ENCODE results near the gene RIMKLB. TPM values are rescaled to one million over a fixed set of nuclear protein-coding genes. Genes with fewer than 3 reads are reported as not detected.
"Not testable (repeated sequence)": the region's sequence is repeated elsewhere in the genome, so short reads cannot be mapped to it uniquely, and the experiment has no call there.

RIMKLB gene
- total and polyA plus RNA-seq, 7 donors: 4.6 to 19.1 (median 8.1) TPM

GRCh38 chr12:8780389-8780788, 82.6 kb downstream of the RIMKLB start:
- ATAC-seq: no peak
- no peak for DNase-seq
- no peaks in the 10 kb centered on the region for H3K4me1 ChIP-seq
- 86 to 92% (median 88%) methylated on average over 1 of the region's 1 CpG for WGBS, 3 donors
- H3K27me3 ChIP-seq (ENCODE audit: insufficient read depth in 3 of 3, low read length in 2 of 3): no peaks in the 10 kb centered on the region
- H3K27ac ChIP-seq: no peak overlapping the region
- intact Hi-C loops (cut with DNase I): no loop called here
- no peak overlapping the region for H3K4me3 ChIP-seq
- H3K36me3 ChIP-seq (ENCODE audit: insufficient read depth in 1 of 2, low read depth in 1 of 2): peaks cover 0 to 24% of the 10 kb centered on the region in 2 donors
- no peaks in the 10 kb centered on the region for H3K9me3 ChIP-seq
- TF ChIP-seq CTCF (IDR thresholded peaks at IDR 0.05): no peak

GRCh38 chr12:8781381-8782127, 83.8 kb downstream of the RIMKLB start:
- no peak for TF ChIP-seq CTCF (IDR thresholded peaks at IDR 0.05)
- no peak for ATAC-seq
- no peak overlapping the region for H3K4me3 ChIP-seq

GRCh38 chr12:8784290-8784888, 86.6 kb downstream of the RIMKLB start:
- ATAC-seq (no peak), DNase-seq (no peak)
- no peak overlapping the region for H3K27ac ChIP-seq
- peaks cover 0 to 16% of the 10 kb centered on the region in 2 donors for H3K36me3 ChIP-seq (ENCODE audit: insufficient read depth in 1 of 2, low read depth in 1 of 2)
- intact Hi-C loops (cut with DNase I): no loop called here
- no peaks in the 10 kb centered on the region for H3K9me3 ChIP-seq
- no peaks in the 10 kb centered on the region for H3K27me3 ChIP-seq (ENCODE audit: insufficient read depth in 3 of 3, low read length in 2 of 3)
- no peak overlapping the region for H3K4me3 ChIP-seq
- TF ChIP-seq CTCF (IDR thresholded peaks at IDR 0.05): no peak
- no peaks in the 10 kb centered on the region for H3K4me1 ChIP-seq

More at GRCh38 chr12:8781381-8782127, 83.8 kb downstream of the RIMKLB start:
- 62 to 65% (median 63%) methylated on average over 2 of the region's 2 CpGs for WGBS, 3 donors
- intact Hi-C loops (cut with DNase I): no loop called here
- Histone ChIP-seq H3K27me3 (ENCODE audit: insufficient read depth in 3 of 3, low read length in 2 of 3) (no peaks in the 10 kb centered on the region), H3K36me3 (ENCODE audit: insufficient read depth in 1 of 2, low read depth in 1 of 2) (peaks cover 0 to 24% of the 10 kb centered on the region in 2 donors), H3K4me1 (no peaks in the 10 kb centered on the region), H3K27ac (no peak overlapping the region), H3K9me3 (no peaks in the 10 kb centered on the region)
- DNase-seq: no peak

DNA sequence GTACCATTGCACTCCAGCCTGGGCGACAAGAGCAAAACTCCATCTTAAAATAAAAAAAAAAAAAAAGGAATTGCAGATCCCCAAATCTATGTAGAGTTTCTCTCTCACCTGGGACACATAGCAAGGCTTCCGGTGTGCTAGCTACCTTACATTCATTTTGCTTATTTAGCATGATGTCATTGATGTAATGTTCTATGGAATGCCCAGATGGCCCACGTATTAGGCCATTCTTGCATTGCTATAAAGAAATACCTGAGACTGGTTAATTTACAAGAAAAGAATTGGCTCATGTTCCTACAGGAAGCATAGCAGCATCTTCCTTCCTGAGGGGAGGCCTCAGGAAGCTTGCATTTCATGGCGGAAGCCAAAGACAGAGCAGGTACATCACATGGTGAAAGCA, 87.7 kb downstream of the RIMKLB start:
- H3K9me3 ChIP-seq: no peaks in the 10 kb centered on the region

DNA sequence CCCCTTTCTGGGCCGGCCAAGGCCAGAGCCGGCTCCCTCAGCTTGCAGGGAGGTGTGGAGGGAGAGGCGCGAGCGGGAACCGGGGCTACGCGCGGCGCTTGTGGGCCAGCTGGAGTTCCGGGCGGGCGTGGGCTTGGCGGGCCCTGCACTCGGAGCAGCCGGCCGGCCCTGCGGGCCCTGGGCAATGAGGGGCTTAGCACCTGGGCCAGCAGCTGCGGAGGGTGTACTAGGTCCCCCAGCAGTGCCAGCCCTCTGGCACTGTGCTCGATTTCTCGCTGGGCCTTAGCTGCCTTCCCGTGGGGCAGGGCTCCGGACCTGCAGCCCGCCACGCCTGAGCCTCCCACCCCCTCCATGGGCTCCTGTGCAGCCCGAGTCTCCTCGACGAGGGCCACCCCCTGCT, 89.4 kb downstream of the RIMKLB start:
- H3K27ac ChIP-seq; H3K4me3 ChIP-seq; H3K27me3 ChIP-seq (ENCODE audit: insufficient read depth in 3 of 3, low read length in 2 of 3); intact Hi-C loops (cut with DNase I); H3K4me1 ChIP-seq; H3K9me3 ChIP-seq; ATAC-seq; DNase-seq: not testable (repeated sequence)
- peaks cover 0 to 15% of the 10 kb centered on the region in 2 donors for H3K36me3 ChIP-seq (ENCODE audit: insufficient read depth in 1 of 2, low read depth in 1 of 2)
- 94 to 96% (median 95%) methylated on average over 11 to 28 of the region's 28 CpGs for WGBS, 3 donors

More for the DNA sequence above, 87.7 kb downstream of the RIMKLB start:
- ATAC-seq (no peak), DNase-seq (no peak)
- no peak for TF ChIP-seq CTCF (IDR thresholded peaks at IDR 0.05)
- Histone ChIP-seq H3K27ac (no peak overlapping the region), H3K4me3 (no peak overlapping the region), H3K4me1 (no peaks in the 10 kb centered on the region), H3K27me3 (ENCODE audit: insufficient read depth in 3 of 3, low read length in 2 of 3) (no peaks in the 10 kb centered on the region), H3K36me3 (ENCODE audit: insufficient read depth in 1 of 2, low read depth in 1 of 2) (peaks cover 0 to 16% of the 10 kb centered on the region in 2 donors)
- 79 to 88% (median 86%) methylated on average over 3 to 4 of the region's 4 CpGs for whole genome bisulfite sequencing, 3 donors
- intact Hi-C loops (cut with DNase I): no loop called here

- H3K4me1 ChIP-seq; H3K27ac ChIP-seq; intact Hi-C loops (cut with DNase I); DNase-seq; H3K9me3 ChIP-seq; ATAC-seq; H3K36me3 ChIP-seq (ENCODE audit: insufficient read depth in 1 of 2, low read depth in 1 of 2); H3K27me3 ChIP-seq (ENCODE audit: insufficient read depth in 3 of 3, low read length in 2 of 3): not testable (repeated sequence)
- peak overlapping the region; percentile 25 for H3K4me3 ChIP-seq
- WGBS, 3 donors: 72 to 75% (median 73%) methylated on average over 13 of the region's 13 CpGs
Observed at GRCh38 chr12:8788706-8789105, 90.9 kb downstream of the RIMKLB start.

- DNase-seq; H3K4me1 ChIP-seq; H3K9me3 ChIP-seq; intact Hi-C loops (cut with DNase I); ATAC-seq; H3K27me3 ChIP-seq (ENCODE audit: insufficient read depth in 3 of 3, low read length in 2 of 3); H3K4me3 ChIP-seq; H3K27ac ChIP-seq; H3K36me3 ChIP-seq (ENCODE audit: insufficient read depth in 1 of 2, low read depth in 1 of 2): not testable (repeated sequence)
- WGBS, 3 donors: 70 to 75% (median 73%) methylated on average over 13 of the region's 13 CpGs
Observed at GRCh38 chr12:8789341-8790013, 91.7 kb downstream of the RIMKLB start.

Data from psoas muscle (tissue), 8 donors.